GM18498 (cell line): ENCODE data around the gene PSPH.
A peak's percentile ranks its signal among the peaks of the same experiment; 100 is the strongest.
"Not testable (repeated sequence)": the region's sequence is repeated elsewhere in the genome, so short reads cannot be mapped to it uniquely, and the experiment has no call there.

Experiments
- ATAC-seq: cut with Tn5 transposase; IDR thresholded peaks from one replicate; pipeline ENCODE4 v1.9.1; 2021; ENCODE audit warnings: mild to moderate bottlenecking, moderate library complexity; ENCODE audit not compliant: unreplicated experiment

PSPH gene

DNA sequence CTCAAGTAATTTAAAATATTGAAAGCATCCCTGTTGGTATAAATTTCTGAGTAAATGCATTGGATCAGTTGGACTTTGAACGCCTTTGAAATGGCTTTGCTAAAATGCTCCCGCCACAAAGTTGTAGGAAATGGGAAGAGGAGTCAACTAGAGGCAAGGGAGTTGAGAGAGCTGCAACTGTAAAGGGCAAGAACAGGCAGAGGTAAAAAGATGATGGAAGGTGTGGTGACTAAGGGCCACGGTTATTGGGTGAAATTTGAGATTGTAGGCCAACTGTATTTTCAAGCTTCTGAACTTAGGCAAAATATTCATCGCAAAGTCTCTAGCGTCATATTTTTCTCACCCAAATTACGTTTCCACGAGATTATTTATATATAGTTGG lies 12.2 kb upstream of the PSPH start:
- ATAC-seq: no peak

DNA sequence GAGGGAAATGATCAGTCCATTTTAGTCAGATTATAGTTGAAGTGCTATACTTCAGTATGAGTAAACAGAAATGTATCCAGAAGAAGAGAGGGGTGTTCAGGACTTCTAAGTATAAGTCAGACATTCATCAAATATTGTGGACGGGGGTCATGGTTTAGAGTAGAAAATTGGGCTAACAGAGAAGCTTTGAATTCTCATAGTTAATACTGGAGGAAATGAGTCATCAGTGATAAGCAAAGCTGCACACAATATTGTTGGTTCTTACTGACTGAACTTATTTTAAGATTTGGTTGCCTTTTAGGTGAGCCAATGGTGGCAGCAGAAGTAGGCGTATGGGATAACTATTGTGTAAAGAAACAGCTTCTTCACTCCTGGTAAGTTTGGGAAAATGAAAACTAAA lies 11.1 kb upstream of the PSPH start:
- ATAC-seq: no peak

- no peak for ATAC-seq
These were observed 2.7 kb upstream of the PSPH start for GRCh38 chr7:56053993-56054392.

GRCh38 chr7:56053379-56053778 lies 2.1 kb upstream of the PSPH start:
- ATAC-seq: no peak

GRCh38 chr7:56051053-56051338 lies 248 bp downstream of the PSPH start:
- no peak for ATAC-seq

GRCh38 chr7:56048763-56049162 lies 2.5 kb downstream of the PSPH start:
- not testable (repeated sequence) for ATAC-seq

DNA sequence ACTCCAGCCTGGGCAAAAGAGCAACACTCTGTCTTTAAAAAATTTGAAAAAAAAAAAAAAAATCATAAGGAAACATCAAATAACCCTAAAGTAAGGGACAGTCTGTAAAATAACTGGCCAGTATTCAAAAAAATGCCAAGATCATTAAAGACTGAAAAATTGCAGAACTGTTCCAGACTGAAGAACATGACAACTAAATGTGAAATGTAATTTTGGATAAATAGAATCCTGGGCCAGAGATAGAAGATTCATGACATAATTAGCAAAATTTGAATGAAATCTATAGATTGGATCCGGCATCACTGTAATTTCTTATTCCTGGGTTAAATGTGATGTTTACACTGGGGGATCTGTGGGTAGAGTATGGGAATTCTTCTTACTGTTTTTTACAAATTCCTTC lies 3.0 kb downstream of the PSPH start:
- no peak for ATAC-seq

- ATAC-seq: not testable (repeated sequence)
These were observed 3.7 kb downstream of the PSPH start for GRCh38 chr7:56047446-56048116.

- no peak for ATAC-seq
These were observed 4.4 kb downstream of the PSPH start for GRCh38 chr7:56046721-56047445.

GRCh38 chr7:56045758-56046157 lies 5.5 kb downstream of the PSPH start:
- ATAC-seq: not testable (repeated sequence)

GRCh38 chr7:56040730-56041129 lies 10.5 kb downstream of the PSPH start:
- no peak for ATAC-seq

DNA sequence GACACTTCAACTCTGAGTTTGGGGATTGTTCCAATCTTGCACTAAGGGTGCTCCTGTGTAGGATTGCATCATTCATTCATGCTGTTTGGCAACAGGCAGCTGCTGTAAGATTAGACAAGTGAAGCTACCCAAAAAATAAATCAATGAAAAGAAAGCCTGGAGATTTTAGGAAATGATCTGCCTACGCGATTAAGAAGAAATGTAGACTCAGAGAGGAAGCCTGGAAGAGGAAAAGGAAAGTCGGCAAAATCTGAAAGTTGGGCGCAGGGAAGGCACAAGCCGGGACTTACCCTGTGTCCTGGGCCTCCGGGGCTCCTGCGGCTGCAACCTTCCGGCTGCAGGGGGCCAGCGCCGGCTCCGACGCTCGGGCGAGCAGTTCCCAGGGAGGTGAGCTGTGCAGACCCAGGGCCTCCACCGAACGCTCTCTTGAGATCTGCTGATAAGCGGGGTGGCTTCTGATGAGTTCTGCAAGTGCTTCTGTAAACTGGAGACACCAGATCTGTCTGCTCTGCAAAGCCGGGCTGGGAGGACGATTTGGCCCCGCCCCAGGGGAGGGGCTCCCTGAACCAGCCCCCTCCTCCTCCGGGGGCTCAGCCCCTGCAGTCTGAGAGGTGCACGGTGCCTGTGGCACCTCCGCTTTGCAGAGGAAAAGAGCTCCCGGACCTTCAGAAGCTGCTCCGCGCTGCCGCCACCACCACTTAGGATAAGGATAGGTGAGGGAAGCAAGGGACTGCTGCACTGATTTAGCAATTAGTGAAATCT lies 17.4 kb downstream of the PSPH start:
- peak; percentile 98 for ATAC-seq

GRCh38 chr7:56032578-56032977 lies 18.7 kb downstream of the PSPH start:
- ATAC-seq: not testable (repeated sequence)

DNA sequence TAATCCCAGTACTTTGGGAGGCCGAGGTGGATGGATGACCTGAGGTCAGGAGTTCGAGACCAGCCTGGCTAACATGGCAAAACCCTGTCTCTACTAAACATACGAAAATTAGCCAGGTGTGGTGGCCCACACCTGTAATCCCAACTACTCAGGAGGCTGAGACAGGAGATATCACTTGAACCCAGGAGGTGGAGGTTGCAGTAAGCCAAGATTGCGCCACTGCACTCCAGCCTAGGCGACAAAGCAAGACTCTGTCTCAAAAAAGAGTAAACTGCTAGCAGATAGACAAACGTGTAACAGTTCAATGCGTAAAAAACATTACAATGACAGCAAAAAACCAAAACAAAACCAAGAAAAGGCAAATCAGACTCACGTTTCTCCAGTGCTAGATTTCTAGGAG lies 19.7 kb downstream of the PSPH start:
- not testable (repeated sequence) for ATAC-seq

DNA sequence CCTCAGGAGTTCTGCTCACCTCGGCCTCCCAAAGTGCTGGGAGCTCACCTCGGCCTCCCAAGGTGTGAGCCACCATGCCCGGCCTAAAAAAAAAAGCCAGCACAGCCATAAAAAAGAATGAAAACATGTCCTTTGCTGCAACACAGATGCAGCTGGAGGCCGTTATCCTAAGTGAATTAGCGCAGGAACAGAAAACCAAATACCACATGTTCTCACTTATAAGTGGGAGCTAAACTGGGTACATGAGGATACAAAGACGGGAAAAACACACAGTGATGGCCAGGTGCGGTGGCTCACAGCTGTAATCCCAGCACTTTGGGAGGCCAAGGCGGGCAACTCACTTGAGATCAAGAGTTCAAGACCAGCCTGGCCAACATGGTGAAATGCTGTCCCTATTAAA lies 20.9 kb downstream of the PSPH start:
- ATAC-seq: no peak

- ATAC-seq: no peak
These were observed 22.2 kb downstream of the PSPH start for GRCh38 chr7:56028942-56029630.

DNA sequence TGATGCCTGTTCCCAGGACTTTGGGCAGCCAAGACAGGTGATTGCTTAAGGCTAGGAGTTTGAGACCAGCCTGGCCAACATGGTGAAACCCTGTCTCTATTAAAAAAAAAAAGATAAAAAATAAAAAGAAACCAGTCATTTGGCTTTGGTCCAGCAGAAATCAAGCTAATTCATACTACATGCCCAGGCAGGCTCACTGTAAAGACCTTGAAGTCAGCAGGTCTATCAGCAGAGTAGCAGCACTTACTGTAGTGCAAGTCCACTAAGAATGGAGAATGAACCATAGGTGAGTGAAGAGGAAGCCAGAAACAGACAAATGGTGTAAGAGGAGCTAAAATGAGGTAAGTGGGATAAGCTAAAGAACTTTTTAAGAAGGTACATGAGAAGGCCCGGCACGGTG lies 24.7 kb downstream of the PSPH start:
- ATAC-seq: no peak

GRCh38 chr7:56023500-56023899 lies 27.7 kb downstream of the PSPH start:
- no peak for ATAC-seq

DNA sequence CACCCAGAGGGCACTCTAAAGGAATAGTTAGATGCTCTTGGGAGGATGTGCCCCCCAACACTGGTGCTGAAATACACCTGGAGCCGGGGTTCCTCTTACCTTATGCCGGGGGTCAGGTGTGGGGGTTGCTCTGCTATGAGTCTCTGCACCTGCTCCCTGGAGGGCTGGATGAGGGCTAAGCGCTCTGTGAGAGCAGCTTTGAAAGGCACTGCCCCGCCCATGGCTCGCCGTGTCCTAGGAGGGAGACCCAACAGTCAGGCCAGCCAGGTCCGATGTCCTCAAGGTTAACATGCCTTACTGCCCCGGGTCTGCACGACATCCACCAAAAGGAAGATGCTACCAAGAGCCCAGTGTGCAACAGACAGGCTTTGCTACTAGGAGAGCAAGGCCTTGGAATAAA lies 31.7 kb downstream of the PSPH start:
- ATAC-seq: no peak

GRCh38 chr7:56017015-56017414 lies 34.2 kb downstream of the PSPH start:
- not testable (repeated sequence) for ATAC-seq

DNA sequence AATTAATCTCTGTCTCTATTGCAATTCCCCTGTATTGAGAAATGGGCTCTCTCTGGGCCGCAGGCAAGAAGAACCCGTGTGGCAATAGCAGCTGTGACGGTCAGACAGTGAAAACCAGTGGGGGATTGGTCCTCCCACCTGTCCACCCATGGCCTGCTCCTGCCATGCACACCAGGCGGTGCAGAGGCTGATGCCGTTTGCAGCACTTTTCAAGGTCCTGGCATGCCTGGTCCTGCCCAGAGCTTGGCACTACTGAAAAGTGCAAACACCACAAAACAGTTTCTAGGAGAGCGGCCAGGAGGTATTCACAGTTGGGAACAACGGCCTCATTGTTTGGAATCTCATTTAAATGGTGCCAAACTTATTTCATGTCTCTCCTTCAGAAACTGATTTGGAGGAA lies 41.5 kb downstream of the PSPH start:
- ATAC-seq: no peak

DNA sequence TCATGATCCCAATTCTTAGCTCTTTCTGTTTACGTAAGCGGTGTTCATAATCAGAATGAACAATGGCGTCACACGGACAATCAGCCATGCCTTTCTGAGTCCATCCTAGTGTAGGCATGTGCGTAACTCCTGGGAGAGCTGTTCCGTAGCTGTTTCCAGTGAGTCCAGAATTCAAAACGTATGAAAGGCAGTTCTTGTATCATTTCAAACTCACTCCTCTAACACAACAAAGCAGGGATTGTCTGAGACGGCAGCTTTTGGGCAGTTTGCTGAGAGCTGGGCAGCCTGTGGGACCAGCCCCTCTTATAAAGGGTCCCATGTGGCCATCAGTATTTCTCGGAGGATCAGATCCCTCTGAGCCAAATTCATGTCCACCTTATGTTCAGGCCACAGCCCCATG lies 43.4 kb downstream of the PSPH start:
- no peak for ATAC-seq
